ENCODE results near the gene UBTD2. TPM values are rescaled to one million over a fixed set of nuclear protein-coding genes. Genes with fewer than 3 reads are reported as not detected.

UBTD2 gene
- total RNA-seq, 1 donor from 2014 or later, result 11.8 TPM

GRCh38 chr5:172180936-172181335, 102.6 kb downstream of the UBTD2 start:
- intact Hi-C loops (cut with DNase I), result loop anchor here (10.0 kb wide), 1 partner anchor 264 kb away; no protein-coding TSS in a partner anchor
- no peak for DNase-seq (ENCODE audit: low spot score)

- DNase-seq (ENCODE audit: low spot score), result peak; percentile 85
- intact Hi-C loops (cut with DNase I), result no loop called here
These were observed 104.3 kb downstream of the UBTD2 start for GRCh38 chr5:172178991-172179989.

GRCh38 chr5:172178301-172178987, 105.1 kb downstream of the UBTD2 start:
- no peak for DNase-seq (ENCODE audit: low spot score)
- intact Hi-C loops (cut with DNase I), result no loop called here

GRCh38 chr5:172177176-172177575, 106.4 kb downstream of the UBTD2 start:
- intact Hi-C loops (cut with DNase I), result no loop called here
- DNase-seq (ENCODE audit: low spot score), result no peak

- DNase-seq (ENCODE audit: low spot score), result peak; percentile 91
- intact Hi-C loops (cut with DNase I), result no loop called here
These were observed 108.3 kb downstream of the UBTD2 start for GRCh38 chr5:172175263-172175719.

GRCh38 chr5:172173564-172174153, 109.9 kb downstream of the UBTD2 start:
- peak; percentile 92 for DNase-seq (ENCODE audit: low spot score)
- intact Hi-C loops (cut with DNase I), result no loop called here

GRCh38 chr5:172172912-172173563, 110.5 kb downstream of the UBTD2 start:
- intact Hi-C loops (cut with DNase I), result no loop called here
- no peak for DNase-seq (ENCODE audit: low spot score)

- intact Hi-C loops (cut with DNase I), result no loop called here
These were observed 112.4 kb downstream of the UBTD2 start for GRCh38 chr5:172171118-172171517.

GRCh38 chr5:172170251-172170701, 113.3 kb downstream of the UBTD2 start:
- no peak for DNase-seq (ENCODE audit: low spot score)

More at GRCh38 chr5:172171118-172171517, 112.4 kb downstream of the UBTD2 start:
- no peak for DNase-seq (ENCODE audit: low spot score)

GRCh38 chr5:172169216-172169615, 114.3 kb downstream of the UBTD2 start:
- no peak for DNase-seq (ENCODE audit: low spot score)
- intact Hi-C loops (cut with DNase I), result no loop called here

More at GRCh38 chr5:172170251-172170701, 113.3 kb downstream of the UBTD2 start:
- intact Hi-C loops (cut with DNase I), result no loop called here

GRCh38 chr5:172168311-172168710, 115.3 kb downstream of the UBTD2 start:
- intact Hi-C loops (cut with DNase I), result no loop called here
- no peak for DNase-seq (ENCODE audit: low spot score)

- intact Hi-C loops (cut with DNase I), result no loop called here
- DNase-seq (ENCODE audit: low spot score), result no peak
These were observed 115.7 kb downstream of the UBTD2 start for GRCh38 chr5:172167895-172168294.

GRCh38 chr5:172166030-172166826, 117.3 kb downstream of the UBTD2 start:
- intact Hi-C loops (cut with DNase I), result no loop called here
- no peak for DNase-seq (ENCODE audit: low spot score)

GRCh38 chr5:172165465-172165864, 118.1 kb downstream of the UBTD2 start:
- intact Hi-C loops (cut with DNase I), result no loop called here

GRCh38 chr5:172164769-172165212, 118.8 kb downstream of the UBTD2 start:
- no peak for DNase-seq (ENCODE audit: low spot score)
- intact Hi-C loops (cut with DNase I), result no loop called here

More at GRCh38 chr5:172165465-172165864, 118.1 kb downstream of the UBTD2 start:
- DNase-seq (ENCODE audit: low spot score), result no peak

- intact Hi-C loops (cut with DNase I), result no loop called here
- DNase-seq (ENCODE audit: low spot score), result no peak
These were observed 120.2 kb downstream of the UBTD2 start for GRCh38 chr5:172163346-172163745.

GRCh38 chr5:172162987-172163343, 120.6 kb downstream of the UBTD2 start:
- DNase-seq (ENCODE audit: low spot score), result no peak
- intact Hi-C loops (cut with DNase I), result no loop called here

GRCh38 chr5:172162323-172162986, 121.1 kb downstream of the UBTD2 start:
- no peak for DNase-seq (ENCODE audit: low spot score)
- intact Hi-C loops (cut with DNase I), result no loop called here

All from cardiac septum (tissue), 1 donor.